Measurements from ENCODE around the gene RBM4. TPM values are rescaled to one million over a fixed set of nuclear protein-coding genes. Genes with fewer than 3 reads are reported as not detected.

The RBM4 gene
- total RNA-seq, 4 donors from 2014 or later, result 98.2 to 114 (median 102) TPM

- Histone ChIP-seq H3K4me1 (peaks cover 0 to 5% (median 0%) of the 10 kb centered on the region in 3 donors), H3K9me3 (peaks cover 0 to under 1% (median 0%) of the 10 kb centered on the region in 3 donors), H3K27ac (no peak overlapping the region), H3K36me3 (no peaks in the 10 kb centered on the region), H3K27me3 (no peaks in the 10 kb centered on the region), H3K4me3 (no peak overlapping the region)
- 86% methylated on average over 11 of the region's 13 CpGs; no CpG with 5 or more reads in 1 of the 2 donors for WGBS, 2 donors (ENCODE audit: low coverage in 1 of 2)
- TF ChIP-seq EP300 (IDR thresholded peaks at IDR 0.05) (no peak), CTCF (IDR thresholded peaks at IDR 0.05) (no peak), POLR2A (IDR thresholded peaks at IDR 0.05) (no peak), POLR2AphosphoS5 (IDR thresholded peaks at IDR 0.05) (no peak)
- no peak for ATAC-seq
These were observed 55.5 kb downstream of the RBM4 start for GRCh38 chr11:66694056-66694410.

GRCh38 chr11:66694732-66695207 lies 56.3 kb downstream of the RBM4 start:
- WGBS, 2 donors (ENCODE audit: low coverage in 1 of 2), result 0% methylated on average over 3 to 5 of the region's 6 CpGs
- TF ChIP-seq POLR2AphosphoS5 (IDR thresholded peaks at IDR 0.05), result no peak
- peak in 3 of 4 experiments; percentile 92 to 96 (median 92) for TF ChIP-seq CTCF (IDR thresholded peaks at IDR 0.05)
- no peak for TF ChIP-seq POLR2A (IDR thresholded peaks at IDR 0.05)
- no peak for TF ChIP-seq EP300 (IDR thresholded peaks at IDR 0.05)
- Histone ChIP-seq H3K27ac (peak overlapping the region in 1 of 4 donors; percentile 5), H3K4me3 (no peak overlapping the region), H3K27me3 (no peaks in the 10 kb centered on the region), H3K4me1 (peaks cover 0 to 5% (median 0%) of the 10 kb centered on the region in 3 donors), H3K36me3 (no peaks in the 10 kb centered on the region), H3K9me3 (peaks cover 0 to 8% (median 0%) of the 10 kb centered on the region in 3 donors)
- peak; percentile 92 for ATAC-seq

Small RNA genes within 50 kb of the gene (small RNA-seq; reads per million reads assigned to genes)
- 0 reads per million in 4 donors for gene RNU4-39P

Other genes with a start within 250 kb of the RBM4 start
- 1 to 10 TPM in 1 of 4 donors, under 1 TPM in 2, not detected in 1; 0.27 to 2.6 (median 0.93) TPM for gene NPAS4, start 217.7 kb upstream of the RBM4 start, total RNA-seq
- 10 to 100 TPM; 36.3 to 48.1 (median 45.6) TPM for gene MRPL11, start 199.9 kb upstream of the RBM4 start, total RNA-seq
- gene PELI3, start 171.8 kb upstream of the RBM4 start, total RNA-seq, result 10 to 100 TPM; 20.5 to 43.9 (median 29.9) TPM
- 10 to 100 TPM; 11.5 to 35.3 (median 22.4) TPM for gene DPP3, start 158.3 kb upstream of the RBM4 start, total RNA-seq
- 10 to 100 TPM; 49.2 to 95.1 (median 82.9) TPM for gene BBS1, start 128.1 kb upstream of the RBM4 start, total RNA-seq
- gene ZDHHC24, start 92.7 kb upstream of the RBM4 start, total RNA-seq, result 10 to 100 TPM in 2 of 4 donors, 1 to 10 TPM in 2; 5.9 to 12.1 (median 10.4) TPM
- gene ACTN3, start 91.8 kb upstream of the RBM4 start, total RNA-seq, result not detected
- gene CTSF, start 70.1 kb upstream of the RBM4 start, total RNA-seq, result 100 to 1,000 TPM in 1 of 4 donors, 10 to 100 TPM in 3; 65.1 to 114 (median 88.4) TPM
- 1 to 10 TPM in 3 of 4 donors, under 1 TPM in 1; 0.27 to 1.2 (median 1.1) TPM for gene CCDC87, start 45.6 kb upstream of the RBM4 start, total RNA-seq
- gene CCS, start 45.5 kb upstream of the RBM4 start, total RNA-seq, result 10 to 100 TPM; 28.1 to 41.7 (median 33.9) TPM
- gene RBM14, start 22.1 kb upstream of the RBM4 start, total RNA-seq, result 10 to 100 TPM; 25.6 to 66.6 (median 42.5) TPM
- 10 to 100 TPM; 10.7 to 28.2 (median 12.3) TPM for gene RBM4B, start 39.2 kb downstream of the RBM4 start, total RNA-seq
- 10 to 100 TPM in 1 of 4 donors, 1 to 10 TPM in 3; 1.8 to 19.5 (median 5.6) TPM for gene SPTBN2, start 90.5 kb downstream of the RBM4 start, total RNA-seq
- 10 to 100 TPM in 3 of 4 donors, 1 to 10 TPM in 1; 9.5 to 14.8 (median 11.7) TPM for gene RCE1, start 204.7 kb downstream of the RBM4 start, total RNA-seq
- 10 to 100 TPM in 2 of 4 donors, 1 to 10 TPM in 2; 7.1 to 17.5 (median 9.2) TPM for gene LRFN4, start 218.4 kb downstream of the RBM4 start, total RNA-seq

Measured in gastroesophageal sphincter (tissue), 4 donors.